Measurements from ENCODE around the gene GRIA1. TPM values are rescaled to one million over a fixed set of nuclear protein-coding genes. Genes with fewer than 3 reads are reported as not detected.

Gene GRIA1
- total RNA-seq, 1 donor from 2014 or later, result not detected

DNA sequence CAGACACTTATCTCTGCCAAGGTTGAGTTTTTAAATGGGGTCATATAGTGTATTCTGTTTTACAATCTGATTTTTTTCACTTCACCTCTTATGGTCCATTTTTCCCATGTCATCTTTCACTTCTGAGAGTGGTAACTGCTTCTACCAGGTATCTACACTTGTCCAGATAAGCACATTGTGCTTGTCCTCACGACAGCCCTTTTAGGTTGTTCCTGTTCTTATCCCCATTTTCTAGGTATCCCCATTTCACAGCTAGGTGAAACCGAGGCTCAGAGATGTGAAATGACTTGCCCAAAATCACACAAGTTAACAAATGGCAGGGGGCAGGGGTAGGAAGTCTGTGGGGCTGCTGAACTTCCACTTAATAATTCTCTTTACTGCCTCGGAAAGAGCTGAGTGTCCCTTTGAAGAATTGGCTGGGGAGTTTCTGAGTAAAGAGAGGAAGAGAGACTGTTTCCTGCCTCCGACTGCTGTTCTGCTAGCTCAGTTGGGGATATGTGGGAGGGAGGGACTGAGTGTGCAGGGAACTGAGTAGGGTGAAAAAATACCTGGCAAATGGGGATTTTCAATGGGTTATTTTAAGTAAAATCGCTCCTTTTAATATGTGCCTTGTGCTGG is 255.4 kb downstream of the GRIA1 start:
- no peak for DNase-seq

DNA sequence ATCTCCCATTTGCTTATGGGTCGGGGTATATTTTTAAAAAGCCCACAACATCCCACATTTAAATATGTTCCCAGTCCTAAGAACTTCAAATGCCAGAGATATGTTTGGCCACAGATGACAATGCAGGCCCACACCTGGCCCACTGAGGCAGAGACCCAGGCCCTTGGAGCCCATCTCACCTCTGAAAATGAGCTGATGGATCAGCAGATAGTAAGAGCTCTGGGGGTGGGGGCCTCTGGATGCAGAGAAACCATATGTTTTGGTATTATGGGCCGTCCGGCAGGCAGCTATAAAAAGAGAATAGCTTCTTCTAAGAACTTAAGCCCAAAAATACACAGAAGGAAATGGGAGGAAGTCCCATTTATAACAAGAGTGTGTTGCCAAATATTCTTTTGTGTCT is 256.0 kb downstream of the GRIA1 start:
- DNase-seq, result no peak

DNA sequence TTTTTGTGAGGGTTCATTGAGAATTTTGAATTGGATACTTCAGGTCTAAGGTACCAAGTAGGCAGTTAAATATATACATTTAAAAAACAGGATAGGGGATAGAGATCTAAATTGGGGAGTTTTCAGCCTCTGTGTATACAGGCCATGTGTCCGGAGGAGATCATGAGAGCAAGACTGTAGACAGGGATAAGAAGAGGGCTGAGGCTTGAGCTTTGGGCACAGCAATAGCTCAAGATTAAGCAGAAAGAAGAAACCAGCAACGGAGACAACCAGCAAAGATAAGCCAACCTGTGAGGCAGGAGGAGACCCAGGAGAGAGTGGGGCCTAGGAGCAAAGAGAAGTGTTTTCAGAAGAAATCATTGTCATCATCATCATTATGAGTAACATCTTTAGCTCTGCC is 258.4 kb downstream of the GRIA1 start:
- no peak for DNase-seq

DNA sequence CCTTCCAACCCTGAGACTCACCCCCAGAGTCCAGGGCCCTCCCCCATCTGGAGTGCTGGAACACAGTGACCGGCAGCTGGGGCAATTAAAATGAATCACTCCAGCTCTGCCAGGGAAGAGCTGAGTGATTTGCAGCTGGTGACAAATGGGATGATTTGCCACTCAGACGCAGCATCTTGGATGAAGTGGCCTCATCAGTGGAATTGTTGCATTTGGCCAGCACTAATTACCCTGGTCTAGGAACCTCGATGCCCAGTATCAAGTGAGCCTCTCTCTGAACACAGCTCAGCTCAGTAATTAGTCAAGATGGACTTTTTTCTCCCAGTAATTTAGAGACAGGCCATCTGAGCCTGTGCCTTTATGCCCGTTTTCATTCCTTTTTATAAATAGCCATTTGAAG is 259.5 kb downstream of the GRIA1 start:
- DNase-seq, result no peak

DNA sequence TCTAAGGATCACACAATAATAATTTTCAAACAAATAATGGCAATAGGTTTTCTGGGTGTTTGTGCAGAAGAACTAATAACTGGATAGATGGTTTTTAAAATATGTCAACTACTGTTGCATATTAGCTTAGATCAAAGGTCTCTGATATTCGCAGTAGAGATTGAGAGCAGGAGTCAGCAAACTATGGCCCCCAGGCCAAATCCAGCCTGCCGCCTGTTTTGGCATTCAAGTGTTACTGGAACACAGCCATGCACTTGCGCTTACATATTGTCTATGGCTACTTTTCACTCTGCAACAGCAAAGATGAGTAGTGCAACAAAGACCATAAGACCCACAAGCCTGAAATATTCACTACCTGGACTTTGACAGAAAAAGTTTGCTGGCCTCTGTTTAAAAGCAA is 260.8 kb downstream of the GRIA1 start:
- DNase-seq, result no peak

DNA sequence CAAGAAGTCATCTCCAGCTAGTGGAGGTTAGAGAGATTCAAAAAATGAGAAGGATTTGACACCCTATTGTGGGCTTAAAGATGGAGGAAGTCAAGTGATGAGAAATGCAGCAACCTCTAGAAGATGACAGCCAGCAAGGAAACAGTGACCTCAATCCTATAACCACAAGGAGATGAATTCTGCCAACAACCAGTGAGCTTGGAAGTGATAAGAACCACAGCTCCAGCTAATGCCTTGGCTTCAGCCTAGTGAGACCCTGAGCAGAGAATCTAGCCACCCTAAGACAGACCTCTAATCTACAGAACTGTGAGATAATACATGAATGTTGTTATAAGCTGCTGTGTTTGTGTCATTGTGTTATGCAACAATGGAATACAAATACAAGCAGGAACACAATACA is 262.4 kb downstream of the GRIA1 start:
- no peak for DNase-seq

DNA sequence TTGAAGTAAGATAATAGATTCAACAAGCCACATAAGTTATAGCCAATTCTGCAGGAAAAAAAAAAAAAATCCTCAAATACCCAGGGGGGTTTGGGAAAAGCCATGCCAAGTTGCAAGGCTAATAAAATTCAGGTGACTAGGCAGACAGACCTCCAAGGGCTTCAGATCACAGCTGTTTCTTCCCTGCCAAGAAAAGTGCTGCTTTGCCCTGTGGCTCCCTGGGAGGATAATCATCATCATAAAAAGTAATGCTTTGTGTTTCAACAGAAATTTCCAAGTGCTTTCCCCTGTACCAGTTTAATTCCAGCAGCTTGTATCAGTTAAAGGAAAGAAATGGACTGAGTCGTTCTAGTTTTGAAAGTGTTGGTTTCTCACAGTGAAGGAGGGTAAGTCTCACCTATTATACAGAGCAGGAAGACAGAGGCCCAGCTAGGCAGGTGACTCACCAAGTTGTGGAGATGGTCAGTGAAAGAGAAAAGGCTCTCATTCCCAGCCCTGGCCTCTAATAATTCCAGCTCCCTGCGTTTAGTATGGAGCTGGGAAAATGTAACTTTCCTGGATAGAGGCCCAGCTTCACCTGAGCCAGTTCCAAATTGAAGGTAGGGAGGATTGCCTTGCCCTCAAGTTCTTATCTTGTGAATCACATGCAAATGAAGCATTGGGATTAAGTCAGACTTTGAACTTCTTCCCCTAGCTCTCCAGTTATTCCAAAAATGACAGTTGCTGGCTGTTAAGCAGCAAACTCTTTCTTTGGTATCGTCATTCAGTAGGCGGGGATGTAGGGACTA is 263.4 kb downstream of the GRIA1 start:
- DNase-seq, result no peak

DNA sequence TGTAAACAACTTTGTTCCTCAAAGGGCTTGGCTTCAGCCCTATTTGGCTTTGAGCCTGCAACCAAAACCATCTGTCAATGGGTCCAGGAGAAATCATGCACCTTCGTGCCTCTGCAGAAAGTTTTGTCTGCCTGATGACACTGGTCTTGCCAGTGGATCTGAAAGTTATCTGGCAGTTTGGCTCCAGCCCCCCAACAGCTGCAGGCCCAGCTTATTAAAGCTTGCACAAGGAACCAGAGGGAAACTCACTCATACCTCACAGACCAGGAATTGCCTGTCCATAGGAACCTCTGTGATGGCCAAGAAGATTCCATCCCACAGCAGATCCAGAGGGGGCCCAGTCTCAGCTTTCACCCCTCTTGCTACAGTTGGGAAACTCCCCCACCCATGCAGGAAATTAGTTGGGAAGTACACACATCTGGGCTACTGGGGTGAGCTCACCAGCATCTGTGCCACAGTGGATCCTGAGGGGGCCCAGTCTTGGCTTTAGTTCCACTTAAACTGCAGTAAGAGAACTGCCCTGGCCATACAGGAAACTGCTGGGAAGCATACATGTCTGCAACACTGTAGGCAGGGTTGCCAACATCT is 265.5 kb downstream of the GRIA1 start:
- DNase-seq, result no peak

DNA sequence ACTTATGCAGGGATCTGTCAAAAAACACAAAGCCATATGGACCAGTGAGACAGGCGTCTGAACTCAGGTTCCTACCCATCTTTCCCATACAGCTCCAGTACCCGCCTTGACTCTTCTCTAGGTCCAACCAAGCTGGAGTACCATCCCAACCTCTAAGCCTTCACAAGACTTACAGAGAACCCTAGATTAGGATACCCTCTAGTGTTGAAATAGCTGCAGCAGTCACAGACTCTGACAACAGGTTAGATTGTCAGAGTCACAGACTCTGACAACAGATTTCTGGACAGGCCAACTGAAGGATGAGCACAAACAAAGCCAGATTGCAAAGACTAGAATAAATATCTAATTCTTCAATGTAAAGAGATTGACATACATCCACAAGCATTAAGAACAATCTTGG is 266.1 kb downstream of the GRIA1 start:
- no peak for DNase-seq

DNA sequence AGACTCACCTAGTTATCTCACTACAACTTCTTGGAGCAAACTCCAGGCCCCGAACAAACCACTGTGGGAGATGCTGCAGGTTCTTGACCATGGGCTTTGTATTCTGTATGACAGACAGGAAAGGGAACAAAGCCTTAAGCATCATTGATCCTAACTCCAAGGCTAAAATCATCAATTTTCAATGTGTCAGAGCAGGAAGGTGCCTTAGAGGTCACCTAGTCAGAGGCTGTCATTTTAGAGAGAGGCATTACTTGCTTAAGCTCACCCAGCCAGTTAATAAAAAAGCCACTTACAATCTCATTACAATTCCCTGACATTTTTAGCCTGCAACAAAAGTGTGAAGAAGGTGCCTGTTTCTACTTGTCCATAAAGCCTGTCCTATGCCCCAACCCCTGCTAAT is 275.5 kb downstream of the GRIA1 start:
- DNase-seq, result no peak

DNA sequence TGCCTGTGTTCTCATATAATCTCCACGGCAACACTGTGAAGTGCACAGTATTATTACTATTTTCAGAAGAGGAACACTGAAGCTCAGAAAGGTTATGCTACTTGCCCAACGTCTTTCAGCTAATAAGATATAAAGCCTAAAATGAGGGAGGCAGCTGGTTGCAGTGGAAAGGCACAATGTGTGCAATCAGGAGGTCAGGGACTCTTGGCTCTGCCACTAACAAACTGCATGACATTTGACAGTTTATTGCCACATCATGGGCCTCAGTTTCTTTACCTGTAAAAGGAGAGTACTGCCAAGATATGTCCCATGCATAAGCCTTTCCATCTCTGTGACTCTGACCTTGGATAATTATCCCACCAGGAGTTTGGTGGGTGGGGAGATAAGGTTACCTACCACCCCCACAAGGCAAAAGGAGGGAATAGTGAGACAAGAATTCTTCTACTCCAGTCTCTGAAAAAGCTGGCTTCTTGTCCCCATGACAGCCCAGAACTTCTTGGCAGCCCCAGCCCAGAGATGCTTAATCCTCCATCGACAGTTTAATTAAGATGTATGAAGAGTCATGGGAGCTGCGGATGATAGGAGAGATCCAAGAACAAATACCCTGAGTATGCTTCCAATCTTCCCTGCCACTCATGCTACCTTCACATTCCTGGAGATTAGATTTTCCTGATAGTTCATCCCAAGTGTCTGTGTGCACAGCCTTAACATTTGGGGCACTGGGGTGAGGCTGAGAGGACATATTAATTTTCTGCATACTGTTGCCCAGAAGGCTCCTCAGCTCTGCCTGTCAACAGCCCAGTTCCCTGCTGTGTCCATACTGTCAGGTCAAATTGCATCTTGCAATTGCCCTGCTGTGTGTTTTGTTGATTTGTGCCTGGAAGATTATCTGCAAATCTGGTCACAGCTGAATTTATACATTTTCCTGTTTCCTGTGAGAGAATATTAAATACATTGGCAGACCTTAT is 277.0 kb downstream of the GRIA1 start:
- no peak for DNase-seq

DNA sequence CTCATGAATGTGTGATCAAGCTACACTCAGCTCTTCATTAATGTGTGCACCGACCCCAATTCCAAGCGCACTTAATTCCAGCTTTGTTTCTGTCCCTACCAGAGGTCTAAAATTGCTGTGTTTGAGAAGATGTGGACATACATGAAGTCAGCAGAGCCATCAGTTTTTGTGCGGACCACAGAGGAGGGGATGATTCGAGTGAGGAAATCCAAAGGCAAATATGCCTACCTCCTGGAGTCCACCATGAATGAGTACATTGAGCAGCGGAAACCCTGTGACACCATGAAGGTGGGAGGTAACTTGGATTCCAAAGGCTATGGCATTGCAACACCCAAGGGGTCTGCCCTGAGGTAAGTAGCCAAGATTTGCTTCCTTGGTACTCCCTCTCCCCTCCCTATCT is 279.6 kb downstream of the GRIA1 start:
- no peak for DNase-seq

DNA sequence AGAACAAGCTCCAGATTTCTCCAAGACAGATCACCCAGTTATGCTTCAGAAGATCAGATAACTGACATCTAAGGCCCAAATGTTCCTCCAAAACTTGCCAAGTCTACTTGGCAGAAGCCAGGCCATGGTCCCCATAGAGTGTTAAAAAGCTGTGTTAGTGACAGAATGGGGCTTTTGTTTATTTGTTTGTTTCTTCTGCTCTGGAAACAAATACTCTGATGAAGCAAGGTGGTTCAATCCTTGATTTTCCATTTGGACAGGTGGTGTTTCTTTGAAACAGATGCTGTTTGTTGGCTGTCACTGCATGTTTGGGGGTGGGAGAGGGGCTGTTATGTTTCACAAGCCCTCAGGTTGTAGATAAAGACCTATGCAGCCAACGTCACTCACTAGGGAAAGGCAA is 284.2 kb downstream of the GRIA1 start:
- no peak for DNase-seq

DNA sequence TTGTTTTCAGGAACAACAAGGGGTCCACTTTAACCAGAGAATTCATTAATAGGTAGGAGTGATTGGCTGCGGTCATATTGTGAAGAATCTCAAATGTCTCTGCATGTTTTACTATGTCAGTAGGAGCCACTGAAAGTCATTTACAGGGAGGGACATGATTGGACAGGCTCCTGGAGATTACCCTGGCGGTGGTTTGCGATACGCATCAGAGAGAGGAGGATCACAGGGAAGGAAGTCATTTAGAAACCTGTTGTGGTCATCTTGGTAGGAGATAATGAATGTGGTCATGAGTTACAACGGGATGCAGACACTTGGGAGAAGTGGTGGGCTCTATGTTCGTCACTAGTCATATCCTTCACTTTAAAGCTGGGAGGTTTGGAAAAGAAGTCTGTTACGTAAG is 285.5 kb downstream of the GRIA1 start:
- DNase-seq, result no peak

DNA sequence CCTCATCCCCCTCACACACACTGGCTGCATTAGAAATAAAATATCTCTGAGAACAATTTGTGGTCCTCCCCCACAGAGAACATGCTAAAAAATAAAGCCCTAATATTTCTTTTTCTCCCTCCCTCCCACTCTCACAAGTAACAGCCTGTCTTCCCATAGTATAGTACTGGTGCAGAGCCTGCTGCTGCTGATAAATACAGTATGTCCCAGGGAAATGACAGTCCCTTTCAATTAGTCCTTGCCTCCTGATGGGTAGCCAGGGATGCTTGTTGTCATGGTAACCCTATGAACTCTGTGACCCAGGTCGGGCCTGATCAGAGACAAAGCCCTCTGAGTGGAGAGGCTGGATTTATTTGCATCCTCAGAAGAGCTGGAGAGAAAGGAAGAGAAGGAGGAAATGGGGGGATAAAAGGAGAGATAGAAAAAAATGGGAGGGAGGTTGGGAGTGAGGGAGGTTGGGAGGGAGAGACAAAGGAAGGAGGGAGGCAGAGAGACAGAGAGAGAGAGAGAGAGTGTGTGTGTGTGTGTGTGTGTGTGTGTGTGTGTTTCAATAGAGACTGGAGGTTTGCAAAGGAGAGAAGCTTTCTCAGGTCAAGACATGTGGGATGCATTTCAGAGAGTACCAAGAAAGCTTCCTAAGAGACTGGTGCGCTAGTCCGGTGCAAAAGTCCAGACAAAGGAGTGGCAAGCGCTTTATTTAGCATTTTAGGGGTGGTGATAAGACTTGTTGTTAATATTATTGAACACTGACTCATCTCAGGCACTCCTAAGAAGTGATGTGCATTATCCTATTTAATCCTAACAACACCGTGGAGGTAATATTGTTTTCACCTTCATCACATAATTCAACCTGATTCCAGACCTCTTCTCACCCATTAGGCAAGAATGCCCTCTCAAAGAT is 287.5 kb downstream of the GRIA1 start:
- no peak for DNase-seq

DNA sequence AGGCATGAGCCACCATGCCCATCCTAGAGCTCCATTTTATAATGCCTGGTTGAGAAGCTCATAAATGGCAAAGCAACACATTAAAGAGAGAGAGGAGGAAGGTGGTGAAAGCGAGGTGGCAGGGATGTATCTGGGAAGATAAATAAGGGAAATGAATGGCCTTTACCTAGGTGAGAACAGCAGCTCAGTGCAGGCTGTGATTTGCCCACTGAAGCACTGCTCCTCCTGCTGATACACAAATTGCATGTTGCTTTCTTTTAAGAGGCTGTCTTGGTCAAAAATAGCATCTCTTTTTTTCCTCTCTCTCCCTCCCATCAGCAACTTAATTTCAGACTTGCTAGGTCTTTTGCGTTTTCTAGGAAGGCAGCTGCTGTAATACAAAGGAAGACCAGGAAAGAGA is 289.4 kb downstream of the GRIA1 start:
- no peak for DNase-seq

DNA sequence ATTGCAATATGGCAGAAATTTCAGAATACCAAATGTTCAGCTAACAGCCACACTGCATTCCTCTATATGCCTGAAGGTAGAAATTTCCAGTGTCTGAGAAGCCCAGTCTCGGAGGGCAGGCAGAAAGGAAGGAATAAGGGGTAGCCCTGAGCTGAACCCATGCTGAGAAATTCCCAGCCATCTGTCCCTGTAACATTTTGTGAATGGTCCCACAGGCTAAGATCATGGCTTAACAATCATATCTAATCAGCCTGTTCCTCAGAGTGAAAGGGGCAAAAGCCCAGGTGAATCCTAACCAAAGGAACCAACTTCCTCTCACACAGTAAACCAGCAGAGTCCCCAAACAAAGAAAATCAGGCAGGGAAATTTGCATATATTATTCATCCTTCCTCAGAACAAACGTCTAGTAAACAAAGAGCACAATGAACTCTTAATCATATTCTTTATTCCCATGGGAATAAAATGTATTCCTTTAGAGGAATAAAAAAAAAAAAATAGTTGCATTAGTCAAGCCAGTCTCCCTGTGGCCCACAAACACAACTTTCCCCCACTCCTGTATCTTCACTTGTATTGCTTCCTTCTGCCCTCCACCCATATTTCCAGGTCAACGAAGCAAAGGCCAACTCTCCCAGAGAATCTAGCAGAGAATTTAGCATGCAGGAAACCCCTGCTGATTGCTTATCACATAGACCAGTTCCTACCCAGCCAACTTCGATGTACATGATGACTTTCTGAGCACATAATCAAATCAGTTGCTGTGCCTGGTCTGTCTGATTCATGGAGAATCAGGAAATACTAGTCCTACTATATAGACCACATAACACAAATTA is 290.6 kb downstream of the GRIA1 start:
- DNase-seq, result no peak

DNA sequence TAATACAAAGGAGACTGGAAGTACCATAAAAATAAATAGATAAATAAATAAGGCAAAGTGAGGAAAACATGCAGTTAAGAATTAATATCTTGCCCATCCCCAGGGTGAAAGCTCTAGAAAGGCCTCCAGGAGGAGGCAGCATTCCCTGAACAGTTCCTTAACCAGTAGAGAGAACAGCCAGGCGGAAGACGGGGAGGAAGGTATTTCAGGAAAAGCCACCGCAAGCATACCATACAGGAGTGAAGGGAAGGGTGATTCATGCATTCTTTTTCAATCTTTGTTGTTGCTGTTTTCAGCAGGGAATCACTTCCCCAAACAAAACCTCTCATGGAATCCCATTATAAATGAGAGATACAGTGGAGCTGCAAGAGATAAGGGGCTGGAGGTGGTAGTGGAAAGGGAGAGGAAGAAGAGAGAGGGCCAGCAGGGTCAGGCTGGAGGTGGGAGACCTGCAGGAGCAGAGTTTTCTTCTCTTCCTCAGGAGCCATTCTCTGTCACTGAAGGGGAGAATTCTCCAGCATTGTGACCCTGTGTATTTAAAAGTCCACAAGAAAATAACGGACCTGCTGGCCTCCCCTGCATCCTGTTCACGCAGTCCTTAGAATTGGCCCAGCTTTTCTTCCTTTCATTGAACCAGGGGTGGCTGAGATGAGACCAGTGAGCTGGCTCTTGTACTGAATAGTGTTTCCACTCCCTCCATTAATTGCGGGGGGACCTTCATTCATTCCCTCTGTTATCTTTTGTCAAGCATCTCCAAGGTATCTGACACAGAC is 292.3 kb downstream of the GRIA1 start:
- no peak for DNase-seq

DNA sequence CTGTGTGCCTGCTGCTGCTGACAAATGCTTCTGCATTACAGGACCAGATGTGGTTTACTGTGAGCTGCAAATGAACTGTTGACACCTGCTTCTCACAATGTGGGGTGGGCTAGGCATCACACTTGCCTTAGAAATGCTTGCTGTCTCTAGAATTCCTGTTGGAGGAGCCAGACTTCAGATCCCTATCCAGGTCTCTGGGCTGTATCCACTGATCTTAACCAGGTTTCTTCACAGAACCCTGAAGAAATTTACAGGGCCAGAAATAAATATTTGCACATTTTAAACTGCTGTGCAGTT is 292.8 kb downstream of the GRIA1 start:
- DNase-seq, result no peak

DNA sequence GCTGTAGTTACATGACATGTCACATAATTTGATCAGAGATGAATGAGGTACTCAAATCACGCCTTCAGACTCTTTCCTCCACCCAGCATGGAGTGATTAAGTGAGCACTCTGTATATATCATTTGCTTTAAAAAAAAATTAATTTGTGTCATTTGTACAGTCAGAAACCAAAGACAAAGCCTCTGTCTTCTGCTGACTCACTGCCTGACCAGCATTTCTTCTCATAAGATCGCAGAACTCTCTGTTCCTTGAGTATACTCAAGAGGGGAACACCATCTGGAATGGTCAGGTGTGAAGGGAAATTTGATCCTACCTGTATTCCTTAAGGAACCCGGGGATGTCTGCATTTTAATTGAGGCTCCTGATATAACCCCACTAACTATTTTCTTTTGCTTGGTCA is 293.8 kb downstream of the GRIA1 start:
- DNase-seq, result no peak

DNA sequence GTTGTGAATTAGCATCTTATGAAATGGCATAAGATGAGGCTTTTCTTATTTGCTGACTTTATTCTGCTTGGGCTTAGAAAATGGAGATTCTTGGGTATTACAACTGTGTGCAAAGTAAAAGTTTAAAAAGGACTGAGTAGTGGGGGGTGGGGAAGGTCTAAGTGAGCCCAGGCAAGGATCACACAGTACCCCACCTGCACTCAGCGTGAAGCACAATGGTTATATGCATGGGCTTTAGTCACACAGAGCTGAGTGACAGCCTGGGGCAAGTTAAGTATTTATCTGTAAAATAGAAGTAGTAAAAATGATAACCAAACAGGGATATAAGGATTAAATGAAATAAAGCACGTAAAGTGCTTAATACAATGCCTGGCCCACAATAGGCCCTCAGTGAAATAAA is 300.9 kb downstream of the GRIA1 start:
- no peak for DNase-seq

Data from dermis blood vessel endothelial cell (primary cell).